GM12801 (cell line): ENCODE measurements around the gene ZNF554.

Experiments
- CTCF ChIP-seq: IDR thresholded peaks from one replicate; pipeline ENCODE4 v1.5.1; 2011; ENCODE audit warnings: control low read depth; ENCODE audit not compliant: insufficient read length; ENCODE audit errors: extremely low read depth

Gene ZNF554

DNA sequence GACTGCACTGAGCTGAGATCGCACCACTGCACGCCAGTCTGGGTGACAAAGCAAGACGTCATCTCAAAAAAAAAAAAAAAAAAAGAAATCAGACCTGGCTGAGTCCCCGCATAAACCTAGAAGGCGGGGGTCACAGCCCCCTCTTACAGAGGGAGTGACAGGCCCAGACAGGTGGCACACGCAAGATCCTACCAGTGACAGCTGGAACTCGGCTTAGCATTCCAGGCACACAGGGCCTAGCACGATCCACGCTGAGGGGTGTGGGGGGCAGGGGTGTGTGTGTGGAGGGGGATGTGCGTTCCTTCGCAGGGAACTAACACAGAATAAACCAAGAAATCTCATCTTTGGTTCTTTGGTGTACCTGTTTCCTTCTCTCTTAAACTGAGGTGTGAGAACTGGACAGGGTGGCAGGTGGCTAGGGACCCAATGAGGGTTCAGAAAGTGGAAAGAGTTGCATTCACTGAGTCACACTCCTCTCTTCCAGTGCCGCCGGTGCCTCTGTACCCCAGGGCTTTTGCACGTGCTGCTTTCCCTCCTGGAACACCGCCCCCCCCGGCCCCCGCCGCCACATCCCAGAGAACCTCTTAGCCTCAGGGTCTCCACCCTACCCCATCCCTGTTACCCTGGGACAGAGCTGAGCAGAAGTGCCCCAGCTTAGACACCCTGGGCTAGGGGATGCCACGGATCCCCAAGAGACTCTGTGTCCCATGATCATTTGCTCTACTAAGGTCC, 41.5 kb upstream of the ZNF554 start:
- TF ChIP-seq CTCF = no peak

GRCh38 chr19:2779121-2779740, 40.4 kb upstream of the ZNF554 start:
- no peak for TF ChIP-seq CTCF

- TF ChIP-seq CTCF = no peak
These were observed 39.4 kb upstream of the ZNF554 start for GRCh38 chr19:2780284-2780683.

- no peak for TF ChIP-seq CTCF
These were observed 37.2 kb upstream of the ZNF554 start for GRCh38 chr19:2782329-2782935.

GRCh38 chr19:2782936-2783780, 36.5 kb upstream of the ZNF554 start, which contains the start of gene SGTA:
Gene SGTA (minus strand): TSS chr19:2783273. CDS start chr19:2769068, 14,205 bp downstream.
- TF ChIP-seq CTCF = no peak

GRCh38 chr19:2783781-2784145, 35.9 kb upstream of the ZNF554 start:
- TF ChIP-seq CTCF = no peak
